ENCODE measurements around the gene SEC22C.

- TF ChIP-seq ZNF274 (IDR thresholded peaks at IDR 0.05; ENCODE audit: low read depth, low read length) (no peak), YY1 (IDR thresholded peaks at IDR 0.05; ENCODE audit: insufficient read depth, insufficient read length) (no peak), SUZ12 (IDR thresholded peaks at IDR 0.05; ENCODE audit: extremely low read depth, insufficient read depth, insufficient read length) (no peak)
These were observed 18.6 kb upstream of the SEC22C start, which contains the start of gene NKTR for GRCh38 chr3:42600111-42600957.
